HL-60/S4 treated with phorbol 12-myristate 13-acetate at 8.2 ng/mL for 4 days and 3 days (cell line): ENCODE results near the gene NDUFA8.

Source experiments
- in situ Hi-C: fragments of 300-500 bp; cut with MboI; formaldehyde crosslinking; loops from 2 replicates; pipeline ENCODE4 v1.15.0; 2022; ENCODE audit warnings: low sequenced_read_pairs

NDUFA8 gene

DNA sequence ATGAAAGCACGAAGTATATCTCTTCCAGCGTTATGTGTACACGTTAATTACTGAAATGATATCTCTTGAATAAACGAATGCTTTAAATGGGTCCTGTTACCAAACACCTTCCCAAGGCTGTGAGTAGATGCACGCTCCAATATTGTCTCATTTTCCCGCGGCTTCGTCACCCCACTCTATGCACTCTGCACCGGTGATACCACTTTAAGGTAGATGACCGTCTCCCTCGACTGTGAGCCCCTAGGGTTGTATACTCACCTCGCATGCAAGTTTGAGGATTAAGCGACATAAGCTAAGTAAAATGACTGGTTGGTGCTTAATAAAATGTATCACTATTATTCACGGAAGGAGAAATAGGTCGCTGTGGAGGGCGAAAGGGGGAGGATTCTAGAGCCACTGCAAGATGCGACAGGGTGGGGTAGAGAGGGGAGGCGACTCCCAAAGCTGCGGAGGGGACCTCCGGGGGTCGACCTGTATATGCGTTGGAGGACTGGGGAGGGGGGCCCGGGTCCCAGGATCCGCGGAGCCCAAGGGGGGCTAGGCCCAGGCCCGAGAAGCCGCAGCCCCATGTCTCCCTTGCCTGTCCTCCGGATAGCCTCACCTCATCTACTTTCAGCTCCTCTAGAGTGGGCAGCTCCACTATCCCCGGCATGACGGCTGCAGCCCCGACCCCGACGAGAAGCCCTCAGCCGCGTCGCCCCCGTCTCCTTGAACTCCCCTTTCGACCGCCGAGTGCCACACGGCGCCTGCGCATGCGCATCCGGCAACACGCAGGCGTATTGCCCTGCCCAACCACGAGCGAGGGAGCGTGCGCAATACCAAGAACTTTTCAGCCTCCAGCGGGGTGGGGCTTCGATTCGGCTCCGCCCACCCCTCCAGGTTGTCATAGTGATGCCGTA, at the start of gene NDUFA8, which contains the start of gene MORN5:
TSS of gene NDUFA8 (minus strand) at position 754 of the 899 bp plus-strand sequence. CDS start at position 652, 102 bp downstream.
TSS of gene MORN5 (plus strand) at position 883 of the 899 bp plus-strand sequence. CDS start 65 bp downstream, outside the sequence.
- in situ Hi-C loops: no loop called here

GRCh38 chr9:122207096-122207495, 47.5 kb upstream of the NDUFA8 start:
- in situ Hi-C loops: no loop called here

GRCh38 chr9:122206118-122207046, 46.8 kb upstream of the NDUFA8 start:
- in situ Hi-C loops: no loop called here

DNA sequence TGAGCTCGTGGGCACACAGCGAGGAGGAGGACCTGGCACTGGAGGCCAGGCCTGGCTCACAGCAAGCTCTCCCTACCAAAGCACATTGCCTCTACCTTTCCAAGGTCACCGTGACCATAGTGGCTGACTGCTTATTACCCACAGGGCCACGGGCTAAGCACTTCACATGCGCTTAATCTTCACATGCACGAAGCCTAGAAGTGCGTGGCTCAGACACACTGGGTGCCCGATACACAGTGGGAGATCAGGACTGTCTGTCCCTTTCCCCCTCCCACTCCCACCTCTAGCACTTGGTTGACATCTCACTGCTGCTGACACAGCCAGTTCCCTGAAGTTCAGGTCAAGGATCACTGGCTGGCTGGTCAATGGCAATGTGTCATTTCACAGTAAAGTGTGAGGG, 45.6 kb upstream of the NDUFA8 start:
- in situ Hi-C loops: no loop called here

DNA sequence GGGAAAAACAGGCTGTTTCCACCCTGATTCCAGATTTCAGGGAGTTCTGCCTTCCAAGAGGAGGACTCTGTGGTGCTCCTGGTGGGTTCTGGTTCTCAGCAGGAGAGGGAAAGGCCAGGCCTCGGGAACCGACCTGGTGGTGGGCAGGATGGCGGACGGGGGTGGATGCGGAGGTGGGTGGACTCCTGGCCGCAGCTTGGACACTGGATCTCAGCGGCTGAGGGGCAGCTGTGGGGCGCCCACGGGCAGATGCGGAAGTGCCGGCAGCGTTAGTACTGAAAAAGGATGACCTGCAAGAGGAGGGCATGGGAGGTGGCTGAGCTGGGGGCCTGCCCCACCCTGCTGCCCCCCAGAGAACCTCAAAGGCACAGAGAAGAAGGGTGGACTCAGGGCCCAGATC, 44.9 kb upstream of the NDUFA8 start:
- in situ Hi-C loops: no loop called here

- in situ Hi-C loops: no loop called here
These were observed 44.5 kb upstream of the NDUFA8 start for GRCh38 chr9:122204055-122204454.

DNA sequence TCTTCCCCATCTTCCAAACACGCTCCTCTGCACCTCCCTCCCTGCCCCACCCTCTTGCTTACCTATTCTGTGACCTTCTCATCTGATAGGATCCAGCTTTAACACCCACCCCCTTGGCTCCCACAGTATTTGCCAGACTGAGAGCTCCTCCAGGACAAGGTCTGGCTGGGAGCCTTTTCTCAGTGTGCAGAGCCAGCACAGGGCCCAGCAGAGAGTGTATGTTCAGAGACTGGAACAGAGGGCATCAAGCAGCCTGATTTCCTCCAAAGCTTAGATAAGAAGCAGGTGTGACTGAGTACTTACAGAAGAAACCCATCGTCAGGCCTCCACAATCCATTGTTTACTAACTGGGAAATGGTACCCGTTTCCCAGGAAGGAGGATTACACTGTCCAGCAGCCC, 42.5 kb upstream of the NDUFA8 start:
- in situ Hi-C loops: no loop called here

DNA sequence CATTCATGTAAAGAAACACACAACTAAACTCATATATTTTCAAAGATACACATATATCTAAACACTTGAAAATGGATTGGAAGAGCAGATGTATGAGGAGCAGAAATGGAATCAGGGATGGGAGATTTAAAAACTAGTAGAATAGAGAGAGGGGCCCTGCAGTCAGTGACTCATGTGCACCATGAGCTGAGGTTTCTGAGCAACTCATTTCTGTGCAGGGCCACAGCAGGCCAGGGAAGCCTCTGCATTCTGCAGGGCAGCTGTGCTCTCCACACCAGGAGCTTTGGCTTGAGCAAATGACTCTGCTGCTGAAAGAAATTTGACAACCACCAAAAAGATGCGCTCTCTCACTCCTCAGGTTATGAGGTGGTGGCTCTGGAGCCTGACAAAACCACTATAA, 42.1 kb upstream of the NDUFA8 start:
- in situ Hi-C loops: no loop called here

DNA sequence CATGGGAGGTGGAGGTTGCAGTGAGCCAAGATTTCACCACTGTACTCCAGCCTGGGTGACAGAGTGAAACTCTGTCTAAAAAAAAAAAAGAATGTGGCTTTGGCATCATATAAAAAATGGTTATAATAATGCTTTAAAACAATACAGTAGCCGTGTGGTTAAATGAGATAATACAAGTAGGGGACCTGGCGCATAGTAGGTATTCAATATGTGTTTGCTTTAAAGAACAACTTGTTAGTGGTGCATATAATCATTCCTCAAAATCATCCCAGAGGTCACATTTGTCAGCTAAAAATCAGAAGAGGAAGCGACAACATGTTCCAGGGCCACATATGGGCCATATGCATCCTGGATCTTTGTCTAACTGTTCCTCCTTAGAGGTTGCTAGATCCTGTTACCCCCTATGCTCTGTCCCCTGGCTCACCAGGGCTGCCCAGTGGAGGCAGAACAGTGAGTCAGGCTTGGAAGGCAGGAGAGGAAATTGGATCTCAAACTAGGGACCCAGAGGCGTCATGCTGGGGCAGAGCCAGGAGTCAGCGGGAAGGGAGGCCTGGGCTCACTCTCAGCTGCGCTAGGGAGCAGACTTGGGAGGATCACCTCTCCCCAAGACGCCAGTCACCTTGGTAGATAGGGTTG, 41.5 kb upstream of the NDUFA8 start:
- in situ Hi-C loops: no loop called here

GRCh38 chr9:122197882-122198281, 38.3 kb upstream of the NDUFA8 start:
- in situ Hi-C loops: no loop called here

DNA sequence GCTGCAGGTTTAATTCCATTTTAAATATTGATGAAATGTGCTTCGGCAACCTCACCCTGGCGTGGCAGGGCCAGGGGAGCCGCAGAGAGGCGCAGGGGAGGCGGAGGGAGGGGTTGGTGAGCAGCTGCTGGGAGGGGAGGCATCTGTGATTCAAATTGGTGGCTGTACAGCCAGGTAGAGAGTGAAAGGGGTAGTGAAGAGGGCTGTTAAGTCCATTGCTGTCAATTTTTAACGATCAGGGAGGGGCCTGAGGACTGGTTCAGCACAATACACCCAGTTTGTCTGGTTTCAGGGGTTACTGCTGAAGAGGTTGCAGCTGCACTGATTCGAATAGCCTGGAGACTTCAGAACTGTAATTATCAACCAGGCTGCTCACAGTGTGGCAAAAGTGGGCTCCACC, 37.8 kb upstream of the NDUFA8 start:
- in situ Hi-C loops: no loop called here

GRCh38 chr9:122195875-122196274, 36.3 kb upstream of the NDUFA8 start:
- in situ Hi-C loops: no loop called here

GRCh38 chr9:122193651-122194050, 34.1 kb upstream of the NDUFA8 start:
- in situ Hi-C loops: no loop called here

DNA sequence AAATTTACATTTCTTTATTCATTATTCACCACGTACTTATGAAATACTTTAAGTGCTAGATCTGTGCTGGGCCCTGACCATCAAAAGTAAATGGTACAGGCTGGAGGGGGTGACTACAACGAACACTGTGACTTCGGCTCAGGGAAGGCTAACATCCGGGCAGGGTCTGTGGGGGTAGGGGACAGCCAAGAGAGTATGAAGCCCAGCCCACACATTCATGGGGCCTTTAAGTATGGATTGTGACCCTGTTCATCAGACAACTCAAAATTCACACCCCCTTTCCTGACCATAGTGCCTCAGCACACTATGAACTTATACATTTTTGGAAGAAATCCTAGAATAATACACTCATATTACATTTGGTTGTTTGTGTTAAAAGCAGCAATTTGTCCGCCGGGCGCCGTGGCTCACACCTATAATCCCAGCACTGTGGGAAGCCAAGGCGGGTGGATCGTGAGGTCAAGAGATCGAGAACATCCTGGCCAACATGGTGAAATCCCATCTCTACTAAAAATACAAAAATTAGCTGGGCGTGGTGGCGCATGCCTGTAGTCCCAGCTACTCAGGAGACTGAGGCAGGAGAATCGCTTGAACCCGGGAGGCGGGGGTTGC, 33.4 kb upstream of the NDUFA8 start:
- in situ Hi-C loops: no loop called here

- in situ Hi-C loops: no loop called here
These were observed 32.8 kb upstream of the NDUFA8 start for GRCh38 chr9:122192261-122192875.

DNA sequence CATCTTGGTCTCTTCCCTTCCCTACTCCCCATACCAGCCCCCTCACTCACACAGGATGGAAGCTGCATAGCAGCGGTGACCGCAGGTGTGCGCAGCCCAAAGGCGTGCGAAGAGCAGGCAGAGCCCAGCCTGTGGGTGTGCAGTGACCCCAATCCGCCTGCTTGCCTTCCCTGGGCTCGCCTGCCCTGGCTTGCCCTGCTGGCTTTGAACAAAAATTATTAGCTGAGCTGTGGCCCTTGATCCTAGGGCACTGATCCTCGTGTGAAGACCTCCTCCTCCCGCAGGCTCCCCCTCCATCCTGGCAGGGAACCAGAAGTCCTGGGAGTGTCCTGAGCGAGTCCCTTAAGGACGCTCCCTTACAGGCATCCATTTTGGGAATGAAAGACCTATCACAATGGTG, 32.0 kb upstream of the NDUFA8 start:
- in situ Hi-C loops: no loop called here

- in situ Hi-C loops: no loop called here
These were observed 31.2 kb upstream of the NDUFA8 start for GRCh38 chr9:122190597-122191381.

DNA sequence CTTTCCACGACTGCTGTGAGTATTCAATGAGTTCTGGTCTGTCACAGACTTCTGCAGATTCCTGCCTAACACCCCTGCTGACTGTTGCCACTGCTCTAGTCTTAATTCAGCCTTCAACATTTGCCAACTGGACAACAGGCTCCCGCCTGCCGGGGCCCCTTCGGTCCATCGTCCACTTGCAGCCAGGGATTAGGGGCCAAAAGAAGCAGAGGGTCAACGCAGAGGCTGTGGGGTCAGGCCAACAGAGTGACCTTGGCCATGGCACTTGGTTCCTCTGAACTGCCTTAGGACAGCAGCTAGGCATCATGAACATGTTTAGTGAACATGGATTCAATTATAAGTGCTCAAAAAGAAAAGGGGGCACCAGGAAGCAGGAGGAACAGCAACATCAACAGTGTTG, 28.8 kb upstream of the NDUFA8 start:
- in situ Hi-C loops: no loop called here

DNA sequence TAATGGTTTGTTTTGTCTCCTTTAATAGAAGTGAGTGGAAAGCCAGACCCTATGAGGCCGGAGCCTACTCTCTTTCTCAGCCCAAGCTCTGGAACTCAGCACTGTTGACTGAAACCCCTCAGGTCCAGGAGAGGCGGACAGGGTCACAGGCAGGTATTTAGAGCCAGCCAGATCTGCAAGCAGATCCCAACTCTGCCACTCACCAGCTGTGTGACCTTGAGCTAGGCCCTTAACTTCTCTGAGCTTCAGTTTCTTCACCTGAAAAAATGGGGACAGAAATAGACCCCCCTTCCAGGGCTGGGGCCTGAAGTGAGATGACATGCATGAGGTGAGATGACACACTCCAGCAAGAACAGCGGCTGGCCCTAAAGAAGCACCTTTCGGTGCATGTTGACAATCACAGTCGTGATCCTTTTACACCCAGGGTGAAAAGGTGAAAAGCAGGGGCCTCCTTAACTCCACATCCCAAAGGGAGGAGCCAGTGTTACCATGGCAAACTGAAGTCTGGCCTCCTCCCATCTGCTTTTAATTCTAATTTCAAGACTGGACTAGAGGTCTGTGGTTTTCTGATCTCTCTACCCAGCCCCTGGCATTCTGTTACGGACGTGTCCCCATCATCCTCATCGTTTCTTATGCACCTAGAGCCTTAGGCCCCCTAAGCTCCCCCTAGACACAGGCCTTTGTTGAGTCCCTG, 27.3 kb upstream of the NDUFA8 start:
- in situ Hi-C loops: no loop called here
